Tracheal epithelial cell (primary cell): ENCODE measurements around the gene CAPSL. TPM values are rescaled to one million over a fixed set of nuclear protein-coding genes. Genes with fewer than 3 reads are reported as not detected.

Experiments used
- total RNA-seq: library from RNA; depleted of rRNA; stranded (reverse); fragments of >200 nt; gene quantifications from 2 replicates; pipeline ENCODE4 v1.2.1, GENCODE V29; 2014

Gene CAPSL
- total RNA-seq, result not detected in 2 replicates

GRCh38 chr5:35938568-35939227 lies at the start of gene CAPSL:
Gene CAPSL (minus strand): TSS chr5:35938622. CDS start chr5:35921120, 17,502 bp downstream.

GRCh38 chr5:35856765-35857351 lies 81.6 kb downstream of the CAPSL start, which contains the start of gene IL7R:
Gene IL7R (plus strand): TSS chr5:35856891. CDS start chr5:35856978, 87 bp downstream.

Other genes with a start within 250 kb of the CAPSL start
- gene IL7R, start 81.7 kb downstream of the CAPSL start, total RNA-seq, result 1.4 TPM in 1 of 2 replicates, not detected in the other
- 1.4 TPM in 1 of 2 replicates, not detected in the other for gene UGT3A1, start 52.8 kb upstream of the CAPSL start, total RNA-seq
- gene UGT3A2, start 128.3 kb upstream of the CAPSL start, total RNA-seq, result not detected in 2 replicates
- 7.5 and 17.4 TPM in 2 replicates for gene LMBRD2, start 213.3 kb upstream of the CAPSL start, total RNA-seq
- gene SKP2, start 213.5 kb upstream of the CAPSL start, total RNA-seq, result 12.5 and 20.7 TPM in 2 replicates